HG02840 (cell line): Measurements from ENCODE around the gene ZBTB20.

ENCODE experiments used
- ATAC-seq: cut with Tn5 transposase; IDR thresholded peaks from one replicate; pipeline ENCODE4 v1.9.1; 2021; ENCODE audit warnings: mild to moderate bottlenecking, moderate library complexity, moderate number of reproducible peaks; ENCODE audit not compliant: unreplicated experiment, low FRiP score

Gene ZBTB20

DNA sequence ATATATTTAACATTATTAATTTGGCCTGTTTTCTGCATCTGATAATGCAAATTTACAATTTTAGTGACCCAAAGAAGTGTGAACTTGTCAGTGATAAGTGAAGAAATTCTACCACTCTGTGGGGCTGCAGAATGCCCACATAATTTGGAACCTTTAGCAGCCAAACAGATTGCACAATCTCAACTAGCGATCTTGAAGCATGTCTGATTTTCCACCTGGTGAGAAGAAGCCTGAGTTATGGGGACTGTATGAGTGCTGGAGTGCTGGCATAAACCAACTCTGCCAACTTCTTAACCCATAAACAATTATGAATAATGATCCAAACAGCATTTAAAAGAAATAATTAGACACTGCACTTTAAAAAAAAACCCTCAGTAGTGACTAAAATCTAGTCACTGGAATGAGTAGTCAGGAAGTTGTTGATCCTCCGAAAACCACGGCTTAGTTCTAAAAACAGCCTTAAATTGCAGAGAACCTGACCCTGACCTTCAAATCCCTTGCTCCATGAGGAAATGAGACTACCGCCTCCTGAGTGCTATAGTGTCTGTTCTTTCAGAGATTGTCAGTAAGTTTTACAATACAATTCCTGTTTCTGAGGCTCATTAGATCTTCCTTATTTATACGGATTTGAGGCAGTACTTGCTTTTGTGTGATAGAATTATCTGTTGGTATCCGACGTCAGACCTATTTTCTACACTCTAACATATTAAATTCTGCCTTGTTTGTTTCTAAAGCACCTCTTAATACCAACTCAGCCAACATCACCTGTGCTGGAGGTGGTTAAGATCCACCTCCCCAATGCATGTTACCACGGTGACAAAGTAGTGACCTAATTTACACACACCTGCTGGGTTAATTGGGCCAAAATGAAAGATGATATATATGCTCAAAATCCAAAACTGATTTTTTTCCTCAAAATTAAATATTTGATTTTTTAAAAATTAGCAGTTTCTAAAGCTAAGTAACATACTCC is 267.7 kb downstream of the ZBTB20 start:
- ATAC-seq, result peak; percentile 66

DNA sequence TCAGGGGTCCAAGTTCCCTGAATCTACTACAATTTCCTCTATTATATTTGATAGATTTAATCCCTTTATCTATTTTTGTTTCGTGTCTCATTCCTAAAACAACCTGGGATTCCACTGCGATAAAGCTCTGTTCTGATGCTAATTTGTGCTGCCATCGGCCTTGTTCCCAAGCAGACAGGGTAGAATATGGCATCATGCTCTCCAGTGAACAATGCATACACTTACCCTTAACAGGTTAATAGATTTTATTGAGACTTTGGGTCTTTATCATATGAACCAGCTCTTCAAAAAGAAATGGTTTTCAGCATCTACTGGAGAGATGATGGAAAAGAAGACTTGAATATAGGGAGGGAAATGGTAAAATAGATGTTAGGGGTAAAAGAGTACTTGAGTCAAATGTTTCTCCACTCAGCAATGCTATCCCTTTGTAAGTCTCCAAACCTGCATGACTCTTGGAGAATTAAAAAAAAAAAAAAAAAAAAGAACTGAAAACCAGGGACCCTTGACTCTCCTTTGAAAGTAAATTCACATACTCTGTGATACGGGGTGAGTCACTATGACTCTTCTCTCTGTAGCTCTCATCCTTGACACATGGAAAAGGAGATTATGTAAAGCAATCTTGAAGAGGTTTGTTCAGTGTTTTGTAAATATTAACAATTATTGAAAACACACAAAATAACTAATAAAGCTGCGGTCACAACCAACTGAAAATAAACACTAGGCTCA is 268.8 kb downstream of the ZBTB20 start:
- no peak for ATAC-seq

DNA sequence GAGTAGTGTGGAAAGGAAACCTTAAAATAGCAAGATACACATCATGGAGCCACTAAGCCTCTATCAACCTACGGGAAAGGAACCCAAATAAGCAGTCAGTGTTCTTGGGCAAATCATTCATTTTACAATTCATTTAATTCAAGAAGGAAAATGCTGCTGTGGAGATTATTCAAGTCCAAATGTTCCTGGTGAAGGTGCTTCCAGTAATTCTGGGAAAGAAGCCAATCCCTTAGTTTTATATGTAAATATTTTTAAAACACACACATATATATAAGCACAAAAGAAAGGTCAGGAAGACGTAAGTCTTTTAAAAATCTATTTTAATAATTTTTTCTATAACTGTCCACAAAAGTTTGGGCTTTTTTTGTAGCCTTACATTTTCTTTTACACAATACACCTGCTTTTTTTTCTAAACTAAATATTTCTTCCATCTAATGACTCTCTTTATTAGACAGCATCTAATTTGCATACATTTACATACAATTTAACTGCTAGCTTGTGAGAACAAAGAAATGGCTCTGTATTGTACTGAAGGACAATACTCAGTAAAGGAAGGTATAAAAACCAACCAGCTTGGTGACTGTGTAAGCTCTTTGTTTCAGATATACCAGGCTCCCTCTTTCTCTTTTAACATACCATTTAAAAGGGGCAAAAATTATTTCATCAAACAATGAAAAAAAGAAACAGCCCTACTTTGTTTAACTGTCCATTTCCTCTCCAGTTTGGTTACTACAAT is 269.5 kb downstream of the ZBTB20 start:
- ATAC-seq, result no peak

DNA sequence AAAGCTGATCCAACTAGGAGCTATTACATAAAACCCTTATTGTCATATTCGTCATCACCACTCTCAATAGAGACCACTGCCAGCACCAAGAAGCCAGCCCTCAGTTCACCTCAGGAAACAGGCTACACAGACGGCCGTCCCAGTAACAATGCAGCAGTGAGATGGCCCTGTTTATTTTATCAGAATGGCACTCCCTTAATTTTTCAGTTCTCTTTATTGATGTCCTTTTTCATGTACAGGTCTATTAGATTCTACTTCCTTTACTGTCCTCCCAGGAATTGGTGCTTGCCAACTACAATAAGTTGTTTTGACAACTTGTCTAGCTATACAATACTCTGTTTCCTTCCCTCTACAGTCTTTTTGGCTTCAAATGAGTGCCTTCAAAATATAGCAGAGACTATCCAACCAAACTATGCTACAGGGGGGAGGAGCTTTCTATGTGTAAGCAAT is 272.5 kb downstream of the ZBTB20 start:
- ATAC-seq, result no peak

DNA sequence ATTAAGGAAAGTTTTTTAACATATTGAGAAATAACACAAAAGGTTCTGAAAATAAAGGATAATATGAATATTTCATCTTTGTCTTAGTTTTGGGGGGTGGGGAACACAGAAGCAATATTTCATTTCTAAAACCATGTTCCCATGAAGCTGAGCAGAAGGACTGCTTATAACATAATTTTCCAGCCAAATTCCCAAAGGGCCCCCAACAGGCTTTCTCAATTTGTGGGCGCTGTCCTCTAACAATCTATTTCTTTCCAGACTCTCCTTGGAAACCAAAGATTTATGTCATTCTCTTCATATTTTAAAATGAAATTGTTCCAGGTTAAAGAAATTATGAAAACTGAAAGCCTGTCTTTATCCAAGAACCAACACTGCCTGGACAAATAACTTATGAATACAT is 273.5 kb downstream of the ZBTB20 start:
- ATAC-seq, result no peak

DNA sequence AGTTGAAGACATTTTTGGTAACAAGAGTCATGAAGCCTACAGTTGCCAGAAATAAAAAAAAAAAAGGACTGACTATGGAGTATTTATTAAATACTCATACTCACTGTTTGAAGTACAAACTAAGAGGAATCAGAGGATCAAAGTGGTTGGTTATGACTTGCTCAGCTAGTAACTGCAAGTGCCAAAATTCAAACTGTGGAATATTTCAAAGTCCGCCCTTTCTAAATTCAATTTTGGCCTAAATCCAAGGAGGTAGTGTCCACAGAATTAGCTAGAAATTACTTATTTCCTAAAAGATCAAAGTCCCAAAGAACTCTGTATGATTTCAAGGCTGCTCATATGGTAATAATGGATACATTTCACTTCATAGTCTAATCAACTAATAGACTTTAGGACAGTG is 274.5 kb downstream of the ZBTB20 start:
- no peak for ATAC-seq

DNA sequence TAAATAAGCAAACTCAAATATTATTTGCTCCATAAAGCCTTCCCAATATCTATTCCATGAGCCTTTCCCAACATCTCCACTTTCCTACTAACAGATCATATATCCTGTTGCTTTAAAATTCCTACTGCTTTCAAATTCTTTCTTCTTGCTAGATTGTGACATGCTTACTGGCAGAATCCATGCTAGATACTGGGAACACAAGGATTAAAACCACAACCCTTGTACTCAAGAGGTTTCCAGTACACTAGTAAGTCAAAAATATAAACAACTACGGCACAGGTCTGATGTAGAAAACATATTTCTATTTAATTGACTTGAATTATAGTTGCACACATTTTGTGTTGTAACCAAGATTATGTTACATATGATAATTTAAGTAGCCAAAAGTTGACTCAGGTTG is 275.0 kb downstream of the ZBTB20 start:
- no peak for ATAC-seq

DNA sequence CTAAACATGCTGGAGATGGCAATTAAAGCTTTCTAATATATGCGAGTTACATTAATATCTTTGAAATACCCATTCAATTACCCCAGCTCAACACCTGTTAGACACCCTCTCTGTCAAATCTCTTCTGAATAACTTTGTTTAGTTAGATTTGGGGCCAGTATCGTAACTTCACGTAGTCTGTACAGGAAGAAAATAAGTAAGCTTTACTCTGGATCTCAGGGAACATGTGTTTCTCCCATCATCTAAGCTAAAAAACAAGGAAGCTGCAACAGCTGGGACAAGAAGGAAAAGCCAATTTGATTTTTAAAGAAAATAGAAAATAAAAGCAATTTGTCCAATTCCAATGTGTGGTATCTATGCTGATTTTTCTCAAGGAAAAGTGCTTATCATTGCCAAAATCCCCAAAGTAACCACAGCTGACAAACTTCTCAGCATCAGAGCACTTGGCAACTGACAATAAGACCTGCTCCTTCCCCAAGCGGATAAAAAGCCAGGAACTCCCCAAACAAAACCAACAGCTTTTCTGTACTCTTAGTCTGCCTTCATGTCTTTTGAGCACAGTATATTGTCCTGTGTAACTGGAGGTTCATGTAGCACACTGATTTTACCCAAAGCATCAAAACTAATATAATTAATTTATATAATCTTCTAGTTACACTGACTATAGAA is 279.1 kb downstream of the ZBTB20 start:
- ATAC-seq, result no peak

DNA sequence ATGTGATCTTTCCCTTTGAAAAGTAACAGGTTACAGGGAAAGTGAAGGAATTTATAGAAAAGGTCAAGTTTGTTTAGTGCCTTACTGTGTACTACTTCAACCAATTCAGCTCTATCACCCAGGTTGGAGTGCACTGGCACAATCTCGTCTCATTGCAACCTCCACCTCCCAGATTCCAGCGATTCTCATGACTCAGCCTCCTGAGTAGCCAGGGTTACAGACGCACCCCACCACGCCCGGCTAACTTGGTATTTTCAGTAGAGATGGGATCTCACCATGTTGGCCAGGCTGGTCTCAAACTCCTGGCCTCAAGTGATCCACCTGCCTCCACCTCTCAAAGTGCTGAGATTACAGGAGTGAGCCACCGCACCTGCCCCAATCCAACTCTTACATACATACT is 279.7 kb downstream of the ZBTB20 start:
- no peak for ATAC-seq

DNA sequence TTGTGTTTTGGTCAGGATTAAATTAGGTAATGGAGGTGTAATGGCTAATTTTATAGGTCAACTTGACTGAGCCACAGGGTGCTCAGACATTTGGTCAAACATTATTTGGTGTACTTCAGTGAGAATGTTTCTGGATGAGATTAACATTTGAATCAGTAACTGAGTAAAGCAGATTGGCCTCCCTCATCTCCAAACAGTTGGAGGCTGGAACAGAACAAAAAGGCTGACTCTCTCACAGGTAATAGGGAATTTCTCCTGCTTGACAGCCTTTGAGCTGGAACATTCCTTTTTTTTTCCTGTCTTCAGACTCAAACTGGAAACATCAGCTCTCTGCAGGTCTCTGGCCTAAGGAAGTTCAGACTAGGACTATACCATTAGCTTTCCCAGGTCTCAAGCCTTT is 280.7 kb downstream of the ZBTB20 start:
- no peak for ATAC-seq

DNA sequence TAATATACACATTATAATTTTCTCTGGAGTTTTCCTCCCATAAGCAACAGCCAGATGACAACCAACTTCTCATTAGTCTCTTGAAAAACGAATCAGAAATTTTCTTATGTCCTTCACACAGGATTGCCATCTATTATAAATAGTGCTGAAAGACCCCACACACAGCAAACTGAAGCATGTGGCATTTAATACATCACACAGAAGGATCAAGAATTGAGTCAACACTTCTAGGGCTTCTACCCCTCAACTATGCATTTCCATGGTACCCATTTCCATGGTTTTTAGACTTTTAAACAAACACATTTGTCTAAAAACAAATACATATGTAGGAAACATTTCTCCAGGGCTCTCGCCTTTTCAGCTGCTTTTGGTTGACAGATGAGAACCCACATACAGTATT is 282.1 kb downstream of the ZBTB20 start:
- no peak for ATAC-seq

DNA sequence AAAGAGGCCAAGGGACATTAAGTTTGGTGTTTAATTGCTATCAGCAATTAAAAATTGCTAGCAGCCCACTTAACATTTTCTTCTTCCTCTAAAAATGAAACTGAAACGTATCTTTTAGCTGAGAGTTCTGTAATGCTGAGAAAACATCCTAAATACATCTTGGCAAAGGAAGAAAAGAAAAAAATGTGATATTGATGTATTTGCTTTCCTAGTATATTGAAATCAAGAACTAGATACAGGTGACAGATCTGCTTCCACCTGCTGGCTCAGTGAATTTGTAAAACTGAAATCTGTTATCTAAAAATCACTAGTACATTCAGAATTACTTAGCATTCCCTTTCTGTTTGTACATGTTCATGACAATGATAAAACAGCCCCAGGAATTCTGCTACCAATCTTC is 283.2 kb downstream of the ZBTB20 start:
- ATAC-seq, result no peak

DNA sequence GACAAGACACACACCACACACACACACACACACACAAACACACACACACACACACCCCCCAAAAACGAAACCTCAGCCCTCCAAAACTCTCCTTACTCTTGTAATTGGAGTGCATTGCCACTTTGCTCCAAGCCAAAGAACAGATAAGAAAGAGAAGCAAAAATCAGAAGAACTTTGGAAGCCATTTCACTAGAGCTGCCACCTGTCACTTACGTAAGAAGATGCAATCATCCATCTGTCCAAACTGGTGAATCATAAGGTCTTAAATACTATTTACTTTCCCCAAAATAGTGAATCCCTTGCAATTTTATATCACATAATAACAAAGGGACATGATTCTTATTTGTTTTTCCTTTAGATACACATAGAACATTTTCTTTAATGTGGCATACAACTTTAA is 285.4 kb downstream of the ZBTB20 start:
- ATAC-seq, result no peak

DNA sequence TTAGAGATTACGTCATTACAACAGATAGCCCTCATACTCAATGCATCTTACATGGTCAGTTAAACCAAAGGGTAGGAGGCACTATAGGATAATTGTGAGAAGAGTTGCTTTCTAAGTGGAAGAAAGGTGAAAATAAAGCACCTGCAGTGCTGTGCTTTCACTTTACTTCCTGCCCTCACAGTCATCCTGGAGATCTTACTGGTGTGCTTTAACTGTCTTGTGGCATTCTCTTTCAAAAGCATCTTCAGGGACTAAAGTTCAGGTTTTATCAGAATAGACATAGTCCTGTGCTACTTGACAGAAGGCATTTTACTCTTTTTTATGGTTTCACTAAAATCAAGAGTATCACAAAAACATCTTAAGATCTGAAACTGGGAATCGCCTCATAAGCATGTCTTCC is 286.6 kb downstream of the ZBTB20 start:
- ATAC-seq, result no peak

DNA sequence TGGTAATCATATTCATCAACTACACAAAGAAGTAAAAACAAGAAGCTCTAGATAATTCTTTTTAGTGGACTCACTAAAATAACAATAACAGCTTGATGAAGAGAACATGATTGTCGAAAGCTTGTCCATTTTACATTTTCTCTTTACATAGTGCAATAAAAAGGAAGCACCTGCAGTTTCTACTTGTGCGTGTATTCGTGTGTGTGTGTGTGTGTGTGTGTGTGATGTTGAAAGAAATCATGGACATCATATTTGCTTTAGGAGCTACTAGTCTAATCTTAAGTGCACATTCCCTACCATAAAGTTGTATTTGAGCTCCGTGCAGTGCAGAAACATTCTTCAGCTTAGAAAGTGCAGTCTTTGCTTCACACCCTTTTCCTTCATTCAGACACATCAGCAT is 288.8 kb downstream of the ZBTB20 start:
- no peak for ATAC-seq

DNA sequence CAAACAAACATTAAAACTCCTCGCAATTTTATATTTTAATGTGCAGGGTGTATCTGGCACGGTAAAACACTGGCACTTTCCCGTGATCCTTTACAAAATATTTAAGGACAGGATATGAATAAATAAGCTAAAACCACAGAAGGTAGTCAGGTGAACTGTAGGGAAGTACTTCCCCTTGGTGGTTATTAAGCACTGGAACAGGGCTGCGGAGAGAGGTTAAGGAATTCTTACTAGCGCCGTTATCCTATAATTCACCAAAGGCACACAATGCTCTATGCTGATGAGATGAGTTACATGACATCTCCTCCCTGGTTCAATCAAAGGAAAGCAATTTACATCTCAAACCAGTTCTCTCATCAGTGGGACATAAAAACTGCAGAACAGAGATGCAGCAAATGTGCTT is 289.8 kb downstream of the ZBTB20 start:
- ATAC-seq, result no peak

DNA sequence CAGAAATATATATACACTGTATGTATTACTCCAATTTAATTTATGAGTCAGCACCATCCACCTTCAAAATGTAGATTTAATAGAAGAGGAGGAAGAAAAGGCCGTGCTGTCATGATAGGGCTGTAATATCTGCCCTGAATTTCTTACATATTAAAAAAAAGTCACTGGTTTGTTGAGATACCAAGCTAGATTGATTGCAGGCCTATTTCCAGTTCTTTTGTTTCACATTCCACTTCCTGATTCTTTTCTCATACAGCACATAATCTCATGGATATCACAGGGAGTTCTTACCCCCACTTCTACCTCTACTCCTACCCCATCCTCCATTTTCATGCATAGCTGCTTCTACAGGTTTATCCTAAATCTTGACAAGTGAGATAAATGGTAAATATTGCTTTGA is 290.3 kb downstream of the ZBTB20 start:
- no peak for ATAC-seq

DNA sequence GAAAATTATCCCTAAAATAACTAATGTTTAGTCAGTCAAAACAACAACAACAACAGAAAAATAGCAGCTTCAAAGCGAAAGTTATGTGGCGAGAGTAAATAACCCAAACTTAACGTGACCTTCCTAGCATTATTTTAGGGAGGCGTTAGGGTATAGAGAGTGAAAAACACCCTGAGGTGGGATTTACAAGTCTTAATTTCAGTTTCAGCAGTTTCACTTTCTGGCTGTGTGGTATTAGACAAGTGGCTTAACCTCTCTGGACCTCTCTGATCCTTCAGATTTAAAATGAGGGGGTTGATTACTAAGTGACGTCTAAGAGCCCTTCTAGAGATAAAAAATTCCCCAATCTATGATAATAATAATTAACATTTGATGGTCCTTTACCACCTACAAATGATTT is 291.2 kb downstream of the ZBTB20 start:
- ATAC-seq, result no peak

DNA sequence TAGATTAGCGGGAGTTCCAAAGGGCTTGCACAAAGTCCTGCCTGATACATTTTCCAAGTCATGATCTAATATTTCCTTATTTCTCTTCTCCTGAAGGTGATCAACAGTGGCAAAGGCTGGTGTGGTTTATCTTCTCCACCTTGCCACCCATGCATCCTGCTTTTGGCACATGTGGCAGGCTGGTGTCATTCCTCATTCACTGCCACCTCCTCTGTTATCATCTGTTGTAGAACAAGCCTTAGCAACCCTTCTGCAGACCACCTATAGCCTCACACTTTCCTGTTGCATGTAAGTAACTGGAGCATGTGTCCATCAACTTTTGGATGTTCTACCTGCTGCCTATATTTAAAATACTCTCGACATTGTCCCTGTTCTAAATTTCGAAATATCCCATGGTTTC is 294.1 kb downstream of the ZBTB20 start:
- no peak for ATAC-seq

DNA sequence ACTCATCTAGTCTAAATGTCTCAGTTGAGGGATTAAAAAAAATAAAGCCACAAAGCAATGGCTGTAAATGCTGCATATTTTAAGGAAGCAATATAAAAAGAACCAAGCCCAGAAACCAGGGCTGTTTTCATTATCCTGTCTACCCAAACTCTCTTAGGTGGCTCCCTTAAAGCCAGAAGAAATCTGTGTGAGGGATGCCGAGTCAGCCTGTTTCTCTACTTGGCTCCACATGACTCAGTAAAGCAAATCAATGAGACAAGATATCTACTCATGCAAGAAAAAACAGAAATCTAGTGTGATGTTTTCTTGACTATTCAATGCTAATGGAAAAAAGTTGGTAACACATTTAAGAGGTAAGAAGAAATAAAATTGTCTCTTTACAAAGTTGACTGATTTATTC is 296.2 kb downstream of the ZBTB20 start:
- no peak for ATAC-seq
